Duodenal mucosa (tissue), 2 donors: ENCODE data around the gene PRCC.

Experiments used
- H3K27ac ChIP-seq: one replicate; pipeline ENCODE4 v1.7.0; 2013; ENCODE audit warnings: low read depth, low read length
- H3K27me3 ChIP-seq, 2 donors: one replicate each; pipeline ENCODE4 v1.7.0; 2013; ENCODE audit warnings: low read length in 2 of 2, control low read depth in 1 of 2; ENCODE audit not compliant: insufficient read depth in 2 of 2, control insufficient read depth in 1 of 2
- H3K36me3 ChIP-seq, 2 donors: one replicate each; pipeline ENCODE4 v1.7.0; 2013; ENCODE audit warnings: low read length in 2 of 2, control low read depth in 1 of 2; ENCODE audit not compliant: insufficient read depth in 2 of 2, control insufficient read depth in 1 of 2
- H3K4me1 ChIP-seq, 2 donors: one replicate each; pipeline ENCODE4 v1.7.0; 2013; ENCODE audit warnings: low read length in 2 of 2, control low read depth in 1 of 2; ENCODE audit not compliant: insufficient read depth in 2 of 2, control insufficient read depth in 1 of 2
- H3K4me3 ChIP-seq, 2 donors: one replicate each; pipeline ENCODE4 v1.7.0; 2013; ENCODE audit warnings: low read length in 2 of 2, low read depth in 1 of 2
- H3K9ac ChIP-seq, 2 donors: one replicate each; pipeline ENCODE4 v1.7.0; 2013; ENCODE audit warnings: low read length in 2 of 2, low read depth in 1 of 2
- H3K9me3 ChIP-seq, 2 donors: one replicate each; pipeline ENCODE4 v1.7.0; 2013; ENCODE audit warnings: low read length in 2 of 2, control low read depth in 1 of 2; ENCODE audit not compliant: control insufficient read depth in 1 of 2

The PRCC gene

DNA sequence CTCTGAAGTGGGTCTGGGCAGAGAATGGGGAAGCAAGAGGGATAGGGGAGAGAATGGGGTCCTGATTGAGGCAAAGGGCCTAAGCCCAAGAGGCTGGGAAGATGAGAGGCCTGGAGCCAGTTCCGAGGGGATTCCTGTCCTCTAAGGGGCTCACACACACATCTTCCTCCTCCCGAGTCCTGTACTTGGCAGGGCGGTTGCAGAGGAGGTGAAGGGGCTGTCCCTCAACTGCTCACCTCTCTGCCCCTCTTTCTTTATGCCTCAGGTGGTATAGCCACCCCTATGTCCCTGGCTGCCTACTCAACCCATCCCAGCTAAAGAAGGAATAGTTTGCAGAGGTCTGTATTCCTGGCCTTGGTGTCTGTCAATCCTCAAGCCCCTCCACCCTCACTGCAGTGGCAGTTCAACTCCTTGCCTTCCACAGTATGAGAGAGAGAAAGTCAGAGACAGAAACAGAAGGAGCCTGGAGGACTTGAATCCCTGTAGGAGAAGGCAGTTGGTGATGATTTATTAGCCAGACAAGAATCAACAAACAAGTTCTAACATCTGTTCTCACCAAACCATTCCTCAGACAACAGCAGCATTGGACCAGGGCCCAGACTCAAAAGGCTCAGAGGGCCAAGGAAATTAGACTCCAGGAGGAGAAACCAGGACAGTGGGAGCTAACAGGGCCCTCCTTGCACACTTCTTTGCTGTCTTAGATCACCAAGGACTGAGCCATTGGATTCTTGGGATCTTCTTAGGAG, 38.6 kb downstream of the PRCC start:
- no peak overlapping the region for H3K27ac ChIP-seq
- no peak overlapping the region for H3K4me3 ChIP-seq
- H3K9me3 ChIP-seq: no peaks in the 10 kb centered on the region
- H3K9ac ChIP-seq: no peak overlapping the region
- peaks cover 10 to 17% of the 10 kb centered on the region in 2 donors for H3K4me1 ChIP-seq
- H3K27me3 ChIP-seq: no peaks in the 10 kb centered on the region
- peaks cover 13 to 15% of the 10 kb centered on the region in 2 donors for H3K36me3 ChIP-seq

- Histone ChIP-seq H3K4me1 (peaks cover 10 to 17% of the 10 kb centered on the region in 2 donors), H3K27ac (no peak overlapping the region), H3K4me3 (no peak overlapping the region), H3K9me3 (no peaks in the 10 kb centered on the region), H3K9ac (no peak overlapping the region), H3K27me3 (no peaks in the 10 kb centered on the region), H3K36me3 (peaks cover 5 to 6% of the 10 kb centered on the region in 2 donors)
Measured at GRCh38 chr1:156806512-156807440, 39.4 kb downstream of the PRCC start.

- peaks cover 10 to 17% of the 10 kb centered on the region in 2 donors for H3K4me1 ChIP-seq
- H3K4me3 ChIP-seq: no peak overlapping the region
- H3K9me3 ChIP-seq: no peaks in the 10 kb centered on the region
- no peak overlapping the region for H3K9ac ChIP-seq
- no peak overlapping the region for H3K27ac ChIP-seq
- no peaks in the 10 kb centered on the region for H3K27me3 ChIP-seq
- H3K36me3 ChIP-seq: no peaks in the 10 kb centered on the region
Measured at GRCh38 chr1:156807627-156808026, 40.3 kb downstream of the PRCC start.

- Histone ChIP-seq H3K9ac (no peak overlapping the region), H3K27ac (no peak overlapping the region), H3K27me3 (no peaks in the 10 kb centered on the region), H3K9me3 (no peaks in the 10 kb centered on the region), H3K4me3 (no peak overlapping the region), H3K36me3 (no peaks in the 10 kb centered on the region), H3K4me1 (peaks cover 12 to 25% of the 10 kb centered on the region in 2 donors)
Measured at GRCh38 chr1:156808186-156809030, 41.1 kb downstream of the PRCC start.

DNA sequence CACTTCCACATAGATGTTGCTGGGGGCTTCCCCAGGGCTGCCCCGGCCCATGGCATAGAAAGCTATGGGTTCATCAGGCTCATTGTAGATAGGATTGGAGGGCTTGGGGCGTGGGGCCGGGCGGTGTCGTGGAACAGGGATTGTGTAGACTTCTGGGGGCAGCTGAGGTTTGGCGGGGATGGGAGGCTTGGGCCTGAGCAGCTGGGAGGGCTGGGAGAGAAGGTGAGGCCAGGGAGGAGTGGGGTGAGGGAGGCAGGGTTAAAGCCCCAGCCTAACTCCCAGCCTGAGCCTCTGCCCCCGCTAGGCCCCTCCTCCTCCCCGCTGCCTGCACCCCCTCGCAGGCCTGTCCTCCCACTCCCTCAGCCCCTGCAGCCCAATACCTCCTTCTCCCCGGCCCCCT, 41.9 kb downstream of the PRCC start:
- H3K4me3 ChIP-seq: no peak overlapping the region
- H3K9ac ChIP-seq: no peak overlapping the region
- H3K9me3 ChIP-seq: no peaks in the 10 kb centered on the region
- no peaks in the 10 kb centered on the region for H3K36me3 ChIP-seq
- no peaks in the 10 kb centered on the region for H3K27me3 ChIP-seq
- no peak overlapping the region for H3K27ac ChIP-seq
- H3K4me1 ChIP-seq: peaks cover 21 to 23% of the 10 kb centered on the region in 2 donors

- no peaks in the 10 kb centered on the region for H3K9me3 ChIP-seq
- no peak overlapping the region for H3K9ac ChIP-seq
- peaks cover 25% of the 10 kb centered on the region in 2 donors for H3K4me1 ChIP-seq
- no peaks in the 10 kb centered on the region for H3K36me3 ChIP-seq
- no peak overlapping the region for H3K27ac ChIP-seq
- no peak overlapping the region for H3K4me3 ChIP-seq
- H3K27me3 ChIP-seq: no peaks in the 10 kb centered on the region
Measured at GRCh38 chr1:156809711-156810366, 42.5 kb downstream of the PRCC start.

DNA sequence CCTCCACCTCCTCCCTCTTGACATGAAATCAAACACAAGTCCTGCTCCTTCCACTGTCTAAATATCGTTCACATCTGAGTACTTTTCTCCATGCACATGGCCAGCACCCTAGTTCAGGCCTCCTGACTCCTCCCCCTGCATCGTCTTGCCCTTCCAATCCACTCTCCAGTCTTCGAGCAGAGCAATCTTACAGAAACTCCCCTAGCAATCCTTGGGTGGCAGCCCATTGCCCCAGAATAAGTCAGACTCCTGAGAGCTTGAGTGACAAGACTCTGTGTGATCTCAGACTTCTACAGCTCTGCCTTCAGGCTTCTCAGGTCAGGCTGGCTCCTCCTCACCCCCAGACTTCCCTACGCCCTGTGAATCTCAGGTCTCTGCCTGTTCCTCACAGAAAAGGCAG, 43.8 kb downstream of the PRCC start:
- H3K27me3 ChIP-seq: no peaks in the 10 kb centered on the region
- H3K9ac ChIP-seq: no peak overlapping the region
- no peaks in the 10 kb centered on the region for H3K9me3 ChIP-seq
- no peaks in the 10 kb centered on the region for H3K36me3 ChIP-seq
- peaks cover 19 to 25% of the 10 kb centered on the region in 2 donors for H3K4me1 ChIP-seq
- no peak overlapping the region for H3K27ac ChIP-seq
- no peak overlapping the region for H3K4me3 ChIP-seq

GRCh38 chr1:156812293-156812990, 45.1 kb downstream of the PRCC start:
- no peak overlapping the region for H3K27ac ChIP-seq
- H3K4me3 ChIP-seq: no peak overlapping the region
- H3K9ac ChIP-seq: no peak overlapping the region
- peaks cover 19 to 24% of the 10 kb centered on the region in 2 donors for H3K4me1 ChIP-seq
- H3K27me3 ChIP-seq: no peaks in the 10 kb centered on the region
- no peaks in the 10 kb centered on the region for H3K9me3 ChIP-seq
- no peaks in the 10 kb centered on the region for H3K36me3 ChIP-seq

- no peaks in the 10 kb centered on the region for H3K9me3 ChIP-seq
- peak overlapping the region; percentile 62 to 72 for H3K4me3 ChIP-seq
- H3K27ac ChIP-seq: no peak overlapping the region
- H3K27me3 ChIP-seq: no peaks in the 10 kb centered on the region
- H3K36me3 ChIP-seq: no peaks in the 10 kb centered on the region
- H3K9ac ChIP-seq: peak overlapping the region; percentile 45 to 72
- H3K4me1 ChIP-seq: peaks cover 19 to 24% of the 10 kb centered on the region in 2 donors
Measured at GRCh38 chr1:156813298-156813697, 46.0 kb downstream of the PRCC start.
